ENCODE data around the gene EIF2B1.
"Not testable (repeated sequence)": the region's sequence is repeated elsewhere in the genome, so short reads cannot be mapped to it uniquely, and the experiment has no call there.

The EIF2B1 gene

GRCh38 chr12:123598522-123598921 lies 35.0 kb downstream of the EIF2B1 start:
- DNase-seq (ENCODE audit: low read depth, low spot score): no peak
- in situ Hi-C loops (cut with HindIII; ENCODE audit: low sequenced_read_pairs): no loop called here
- no peak overlapping the region for H3K4me3 ChIP-seq (ENCODE audit: low read depth, low read length)
- TF ChIP-seq CTCF (IDR thresholded peaks at IDR 0.05; ENCODE audit: low read depth, low read length): no peak

- no peak for TF ChIP-seq CTCF (IDR thresholded peaks at IDR 0.05; ENCODE audit: low read depth, low read length)
- H3K4me3 ChIP-seq (ENCODE audit: low read depth, low read length): no peak overlapping the region
- DNase-seq (ENCODE audit: low read depth, low spot score): no peak
- in situ Hi-C loops (cut with HindIII; ENCODE audit: low sequenced_read_pairs): no loop called here
Observed at GRCh38 chr12:123597100-123597499, 36.4 kb downstream of the EIF2B1 start.

GRCh38 chr12:123595729-123596128 lies 37.8 kb downstream of the EIF2B1 start:
- in situ Hi-C loops (cut with HindIII; ENCODE audit: low sequenced_read_pairs): no loop called here
- DNase-seq (ENCODE audit: low read depth, low spot score): no peak
- no peak overlapping the region for H3K4me3 ChIP-seq (ENCODE audit: low read depth, low read length)
- TF ChIP-seq CTCF (IDR thresholded peaks at IDR 0.05; ENCODE audit: low read depth, low read length): no peak

GRCh38 chr12:123591702-123592481 lies 41.6 kb downstream of the EIF2B1 start:
- H3K4me3 ChIP-seq (ENCODE audit: low read depth, low read length): no peak overlapping the region
- in situ Hi-C loops (cut with HindIII; ENCODE audit: low sequenced_read_pairs): no loop called here
- DNase-seq (ENCODE audit: low read depth, low spot score): peak; percentile 59
- TF ChIP-seq CTCF (IDR thresholded peaks at IDR 0.05; ENCODE audit: low read depth, low read length): no peak

GRCh38 chr12:123580772-123581171 lies 52.7 kb downstream of the EIF2B1 start:
- in situ Hi-C loops (cut with HindIII; ENCODE audit: low sequenced_read_pairs): no loop called here

GRCh38 chr12:123578829-123579228 lies 54.7 kb downstream of the EIF2B1 start:
- H3K4me3 ChIP-seq (ENCODE audit: low read depth, low read length); DNase-seq (ENCODE audit: low read depth, low spot score); in situ Hi-C loops (cut with HindIII; ENCODE audit: low sequenced_read_pairs): not testable (repeated sequence)

More at GRCh38 chr12:123580772-123581171, 52.7 kb downstream of the EIF2B1 start:
- peak; percentile 3 for DNase-seq (ENCODE audit: low read depth, low spot score)
- no peak overlapping the region for H3K4me3 ChIP-seq (ENCODE audit: low read depth, low read length)
- TF ChIP-seq CTCF (IDR thresholded peaks at IDR 0.05; ENCODE audit: low read depth, low read length): no peak

GRCh38 chr12:123578243-123578642 lies 55.2 kb downstream of the EIF2B1 start:
- no peak for DNase-seq (ENCODE audit: low read depth, low spot score)
- H3K4me3 ChIP-seq (ENCODE audit: low read depth, low read length): no peak overlapping the region
- no peak for TF ChIP-seq CTCF (IDR thresholded peaks at IDR 0.05; ENCODE audit: low read depth, low read length)
- in situ Hi-C loops (cut with HindIII; ENCODE audit: low sequenced_read_pairs): no loop called here
